ENCODE results near the gene P2RX1. TPM values are rescaled to one million over a fixed set of nuclear protein-coding genes. Genes with fewer than 3 reads are reported as not detected.

P2RX1 gene
- total RNA-seq, 1 experiment from 2014 or later: not detected

- no peaks in the 10 kb centered on the region for H3K36me3 ChIP-seq
- no peaks in the 10 kb centered on the region for H3K27me3 ChIP-seq
- H3K4me3 ChIP-seq: no peak overlapping the region
- H3K9me3 ChIP-seq: no peaks in the 10 kb centered on the region
- DNase-seq: peak; percentile 47
Observed at GRCh38 chr17:3935825-3936355, 19.6 kb upstream of the P2RX1 start.

GRCh38 chr17:3935140-3935542 is 18.9 kb upstream of the P2RX1 start:
- no peak for DNase-seq

GRCh38 chr17:3929764-3930163 is 13.5 kb upstream of the P2RX1 start:
- Histone ChIP-seq H3K9me3 (no peaks in the 10 kb centered on the region), H3K4me3 (no peak overlapping the region), H3K27me3 (no peaks in the 10 kb centered on the region), H3K36me3 (no peaks in the 10 kb centered on the region)
- no peak for DNase-seq

More at GRCh38 chr17:3935140-3935542, 18.9 kb upstream of the P2RX1 start:
- no peaks in the 10 kb centered on the region for H3K36me3 ChIP-seq
- H3K4me3 ChIP-seq: no peak overlapping the region
- no peaks in the 10 kb centered on the region for H3K27me3 ChIP-seq
- H3K9me3 ChIP-seq: no peaks in the 10 kb centered on the region

GRCh38 chr17:3929181-3929580 is 12.9 kb upstream of the P2RX1 start:
- no peaks in the 10 kb centered on the region for H3K9me3 ChIP-seq

GRCh38 chr17:3928406-3928805 is 12.1 kb upstream of the P2RX1 start:
- Histone ChIP-seq H3K9me3 (no peaks in the 10 kb centered on the region), H3K4me3 (no peak overlapping the region), H3K27me3 (no peaks in the 10 kb centered on the region), H3K36me3 (no peaks in the 10 kb centered on the region)
- no peak for DNase-seq

More at GRCh38 chr17:3929181-3929580, 12.9 kb upstream of the P2RX1 start:
- no peak for DNase-seq
- no peak overlapping the region for H3K4me3 ChIP-seq
- H3K27me3 ChIP-seq: no peaks in the 10 kb centered on the region
- no peaks in the 10 kb centered on the region for H3K36me3 ChIP-seq

- DNase-seq: no peak
- H3K4me3 ChIP-seq: no peak overlapping the region
- H3K9me3 ChIP-seq: no peaks in the 10 kb centered on the region
- no peaks in the 10 kb centered on the region for H3K27me3 ChIP-seq
- H3K36me3 ChIP-seq: no peaks in the 10 kb centered on the region
Observed at GRCh38 chr17:3927628-3928340, 11.5 kb upstream of the P2RX1 start.

- no peak for DNase-seq
- H3K4me3 ChIP-seq: no peak overlapping the region
- H3K36me3 ChIP-seq: no peaks in the 10 kb centered on the region
- H3K27me3 ChIP-seq: no peaks in the 10 kb centered on the region
- H3K9me3 ChIP-seq: no peaks in the 10 kb centered on the region
Observed at GRCh38 chr17:3926860-3927627, 10.8 kb upstream of the P2RX1 start.

GRCh38 chr17:3925684-3926485 is 9.6 kb upstream of the P2RX1 start:
- no peaks in the 10 kb centered on the region for H3K36me3 ChIP-seq
- no peak overlapping the region for H3K4me3 ChIP-seq
- no peak for DNase-seq
- no peaks in the 10 kb centered on the region for H3K9me3 ChIP-seq
- no peaks in the 10 kb centered on the region for H3K27me3 ChIP-seq

- Histone ChIP-seq H3K4me3 (no peak overlapping the region), H3K36me3 (no peaks in the 10 kb centered on the region), H3K9me3 (no peaks in the 10 kb centered on the region), H3K27me3 (no peaks in the 10 kb centered on the region)
- no peak for DNase-seq
Observed at GRCh38 chr17:3924512-3925350, 8.5 kb upstream of the P2RX1 start.

- Histone ChIP-seq H3K27me3 (no peaks in the 10 kb centered on the region), H3K36me3 (no peaks in the 10 kb centered on the region), H3K9me3 (no peaks in the 10 kb centered on the region), H3K4me3 (no peak overlapping the region)
- DNase-seq: no peak
Observed at GRCh38 chr17:3923466-3924190, 7.4 kb upstream of the P2RX1 start.

- Histone ChIP-seq H3K27me3 (no peaks in the 10 kb centered on the region), H3K4me3 (no peak overlapping the region), H3K36me3 (no peaks in the 10 kb centered on the region), H3K9me3 (no peaks in the 10 kb centered on the region)
- no peak for DNase-seq
Observed at GRCh38 chr17:3922765-3923164, 6.5 kb upstream of the P2RX1 start.

- Histone ChIP-seq H3K36me3 (no peaks in the 10 kb centered on the region), H3K9me3 (no peaks in the 10 kb centered on the region)
- DNase-seq: no peak
Observed at GRCh38 chr17:3921502-3922319, 5.4 kb upstream of the P2RX1 start.

GRCh38 chr17:3921006-3921405 is 4.7 kb upstream of the P2RX1 start:
- no peak for DNase-seq
- Histone ChIP-seq H3K36me3 (no peaks in the 10 kb centered on the region), H3K27me3 (no peaks in the 10 kb centered on the region), H3K9me3 (no peaks in the 10 kb centered on the region), H3K4me3 (no peak overlapping the region)

More at GRCh38 chr17:3921502-3922319, 5.4 kb upstream of the P2RX1 start:
- H3K27me3 ChIP-seq: no peaks in the 10 kb centered on the region
- H3K4me3 ChIP-seq: no peak overlapping the region

GRCh38 chr17:3919123-3919624 is 2.9 kb upstream of the P2RX1 start:
- no peaks in the 10 kb centered on the region for H3K36me3 ChIP-seq
- H3K27me3 ChIP-seq: no peaks in the 10 kb centered on the region
- DNase-seq: no peak
- no peaks in the 10 kb centered on the region for H3K9me3 ChIP-seq
- no peak overlapping the region for H3K4me3 ChIP-seq

Data from MG63 (cell line).